HepG2 (cell line): ENCODE data around the gene TGIF1. TPM values are rescaled to one million over a fixed set of nuclear protein-coding genes. Genes with fewer than 3 reads are reported as not detected.

Experiments
- KDM6A ChIP-seq: IDR thresholded peaks from 2 replicates; pipeline ENCODE4 v1.6.1; 2016; ENCODE audit warnings: low read depth
- THAP9 ChIP-seq: sonication (generic); formaldehyde crosslinking; IDR thresholded peaks from 2 replicates; pipeline ENCODE4; 2020; ENCODE audit warnings: missing genetic modification reagents, mild to moderate bottlenecking, borderline replicate concordance
- ZNF646 ChIP-seq: sonication (generic); formaldehyde crosslinking; IDR thresholded peaks from 2 replicates; pipeline ENCODE4 v1.9.0; 2021; ENCODE audit warnings: mild to moderate bottlenecking, missing genetic modification reagents
- polyA plus RNA-seq, 8 experiments: library from polyadenylated mRNA; depleted of rRNA in 3 of 8; stranded (reverse) in 7 of 8; unstranded in 1 of 8; fragments of >200 nt; fragmentation: Illumina TruSeq in 4 of 8; extraction: Trizol in 4 of 8; gene quantifications; 2 replicates each; pipeline versions ENCODE4 v1.2.1 to v1.2.3, GENCODE V29; 2011 to 2016; ENCODE audit warnings: low read depth in 4 of 8, missing spikeins in 1 of 8, mixed read lengths in 1 of 8; ENCODE audit not compliant: insufficient read depth in 1 of 8
- total RNA-seq, 5 experiments: library from RNA; depleted of rRNA; stranded (reverse); fragments of >200 nt; fragmentation: Illumina TruSeq; extraction: Trizol; gene quantifications; 2 replicates each; pipeline ENCODE4 v1.2.3, GENCODE V29; 2016; ENCODE audit warnings: low read depth in 1 of 5

Gene TGIF1
- total and polyA plus RNA-seq, 2 of the 13 experiments (the other 11 are each of a cell fraction or from before 2014, with no cell fraction given): 50.0 to 76.1 TPM

- TF ChIP-seq THAP9: no peak
- TF ChIP-seq ZNF646 (CRISPR knock-in tag): no peak
- no peak for TF ChIP-seq KDM6A (CRISPR knock-in tag)
- TF ChIP-seq, all 625 proteins: peak for 26
Observed at GRCh38 chr18:3455907-3456685, 6.1 kb downstream of the TGIF1 start (continued).
